Transverse colon (tissue), 4 donors: ENCODE data around the gene GADL1. TPM values are rescaled to one million over a fixed set of nuclear protein-coding genes. Genes with fewer than 3 reads are reported as not detected.

Source experiments
- DNase-seq: peaks from one replicate; pipeline ENCODE4 v3.0.0-alpha.2; 2019
- H3K27ac ChIP-seq, 4 donors: fragments of 200-600 bp; sonication (generic); 2 replicates each; pipeline ENCODE4 v1.5.1; 2016 to 2018; ENCODE audit warnings: inconsistent platforms in 4 of 4
- H3K27me3 ChIP-seq: fragments of 200-600 bp; sonication (generic); 2 replicates; pipeline ENCODE4 v1.5.1; 2017; ENCODE audit warnings: inconsistent platforms
- H3K36me3 ChIP-seq, 4 donors: fragments of 200-600 bp; sonication (generic); 2 replicates each; pipeline ENCODE4 v1.5.1; 2017 to 2019; ENCODE audit warnings: inconsistent platforms in 4 of 4
- H3K4me1 ChIP-seq, 4 donors: fragments of 200-600 bp; sonication (generic); 2 replicates each; pipeline ENCODE4 v1.5.1; 2017 to 2020; ENCODE audit warnings: inconsistent platforms in 4 of 4
- H3K4me3 ChIP-seq, 4 donors: fragments of 200-600 bp; sonication (generic); 1 replicate in 1 of 4; 2 replicates in 3 of 4; pipeline versions ENCODE4 v1.5.1 to v1.6.1; 2017 to 2019; ENCODE audit warnings: inconsistent platforms in 4 of 4
- H3K9me3 ChIP-seq, 2 donors: fragments of 200-600 bp; sonication (generic); 2 replicates each; pipeline ENCODE4 v1.5.1; 2017 to 2019; ENCODE audit warnings: inconsistent platforms in 2 of 2
- CTCF ChIP-seq, 5 experiments: fragments of 200-600 bp in 3 of 5; fragments of 450-650 bp in 2 of 5; sonication (generic) in 3 of 5; IDR thresholded peaks; 1 replicate in 2 of 5; 2 replicates in 3 of 5; pipeline ENCODE4 v1.5.1; 2016 to 2017; ENCODE audit warnings: antibody characterized with exemption in 5 of 5, inconsistent platforms in 3 of 5, mild to moderate bottlenecking in 2 of 5, moderate library complexity in 1 of 5
- EP300 ChIP-seq: sonication (generic); formaldehyde crosslinking; IDR thresholded peaks from one replicate; pipeline ENCODE4 v1.6.1; 2017; ENCODE audit warnings: antibody characterized with exemption, low read depth
- POLR2A ChIP-seq: fragments of 450-650 bp; IDR thresholded peaks from one replicate; pipeline ENCODE4 v1.6.1; 2016; ENCODE audit warnings: antibody characterized with exemption, mild to moderate bottlenecking, moderate library complexity
- POLR2AphosphoS5 ChIP-seq, 3 donors: sonication (generic); formaldehyde crosslinking; IDR thresholded peaks; one replicate each; pipeline ENCODE4 v1.6.1; 2016; ENCODE audit warnings: antibody characterized with exemption in 3 of 3
- WGBS, 2 donors: methylation state at CpG; one replicate each; pipeline ENCODE4 v1.1.5; 2018; ENCODE audit warnings: low coverage in 1 of 2; 5-methylcytosine and 5-hydroxymethylcytosine counted together
- in situ Hi-C, 4 donors: fragments of 200-750 bp; cut with MboI; loops; one replicate each; pipeline versions ENCODE4 v1.15.0 to v1.15.1; 2017; ENCODE audit warnings: low sequenced_read_pairs in 3 of 4, low pct_ligation_motif_present in 1 of 4, low pct_unique_long_range_greater_than_20kb in 1 of 4
- intact Hi-C: fragments of 100-400 bp; cut with DNase I; formaldehyde crosslinking; loops from one replicate; pipeline ENCODE4 v1.15.1; 2023; ENCODE audit warnings: low total_unique reads
- total RNA-seq, 4 donors: library from RNA; depleted of rRNA; stranded (reverse); fragments of >200 nt; gene quantifications; one replicate each; pipeline ENCODE4 v1.1.0, GENCODE V29; 2016

The GADL1 gene
- total RNA-seq, 4 donors from 2014 or later: not detected

GRCh38 chr3:30691249-30691880 is 203.1 kb downstream of the GADL1 start:
- TF ChIP-seq POLR2AphosphoS5 (IDR thresholded peaks at IDR 0.05) (no peak), EP300 (no peak), POLR2A (no peak), CTCF (IDR thresholded peaks at IDR 0.05) (no peak)
- DNase-seq: no peak
- WGBS, 2 donors: 68% methylated on average over 10 of the region's 10 CpGs; no CpG with 5 or more reads in 1 of the 2 donors
- Histone ChIP-seq H3K27ac (peak overlapping the region; percentile 40 to 83 (median 82)), H3K4me3 (no peak overlapping the region), H3K36me3 (peaks cover 0 to 16% (median 2%) of the 10 kb centered on the region in 4 donors), H3K27me3 (no peaks in the 10 kb centered on the region), H3K9me3 (no peaks in the 10 kb centered on the region), H3K4me1 (peaks cover 25 to 75% (median 42%) of the 10 kb centered on the region in 4 donors)
- intact Hi-C loops: loop anchor here (5.0 to 10.0 kb wide), 2 partner anchors 579 to 647 kb away; no protein-coding TSS in a partner anchor
- in situ Hi-C loops: loop anchor here in 3 of 4 donors (10.0 to 25.0 kb wide), 4 partner anchors 179 to 647 kb away; no protein-coding TSS in a partner anchor

- peak overlapping the region; percentile 81 to 83 (median 82) for H3K27ac ChIP-seq
These were observed 204.3 kb downstream of the GADL1 start for GRCh38 chr3:30690199-30690598.

GRCh38 chr3:30688776-30689641 is 205.5 kb downstream of the GADL1 start:
- DNase-seq: peak; percentile 51
- Histone ChIP-seq H3K27ac (peak overlapping the region; percentile 81 to 83 (median 82)), H3K9me3 (no peaks in the 10 kb centered on the region), H3K4me3 (peak overlapping the region in 1 of 4 donors; percentile 5), H3K36me3 (peaks cover 0 to 16% (median 2%) of the 10 kb centered on the region in 4 donors), H3K27me3 (no peaks in the 10 kb centered on the region), H3K4me1 (peaks cover 33 to 92% (median 49%) of the 10 kb centered on the region in 4 donors)
- TF ChIP-seq POLR2AphosphoS5 (IDR thresholded peaks at IDR 0.05) (peak in 2 of 3 donors; percentile 10 to 39), CTCF (IDR thresholded peaks at IDR 0.05) (no peak)
- intact Hi-C loops (loop anchor here (1.0 to 10.0 kb wide), 3 partner anchors 25 to 174 kb away; no protein-coding TSS in a partner anchor), in situ Hi-C loops (loop anchor here in 1 of 4 donors (25.0 kb wide), 1 partner anchor 177 kb away; no protein-coding TSS in a partner anchor)
- 18 to 29% methylated on average over 7 to 10 of the region's 10 CpGs for WGBS, 2 donors

More at GRCh38 chr3:30690199-30690598, 204.3 kb downstream of the GADL1 start:
- WGBS, 2 donors: 71% methylated on average over 2 of the region's 2 CpGs; no CpG with 5 or more reads in 1 of the 2 donors
- Histone ChIP-seq H3K9me3 (no peaks in the 10 kb centered on the region), H3K4me1 (peaks cover 24 to 80% (median 42%) of the 10 kb centered on the region in 4 donors), H3K4me3 (no peak overlapping the region), H3K36me3 (peaks cover 0 to 16% (median 2%) of the 10 kb centered on the region in 4 donors), H3K27me3 (no peaks in the 10 kb centered on the region)
- intact Hi-C loops: loop anchor here (5.0 to 10.0 kb wide), 2 partner anchors 578 to 645 kb away; no protein-coding TSS in a partner anchor
- in situ Hi-C loops: loop anchor here in 3 of 4 donors (10.0 to 25.0 kb wide), 4 partner anchors 178 to 645 kb away; no protein-coding TSS in a partner anchor
- TF ChIP-seq POLR2AphosphoS5 (IDR thresholded peaks at IDR 0.05) (no peak), EP300 (no peak), CTCF (IDR thresholded peaks at IDR 0.05) (no peak), POLR2A (no peak)
- DNase-seq: no peak
